ENCODE results near the gene APLP1.
"Not testable (repeated sequence)": the region's sequence is repeated elsewhere in the genome, so short reads cannot be mapped to it uniquely, and the experiment has no call there.

The APLP1 gene

DNA sequence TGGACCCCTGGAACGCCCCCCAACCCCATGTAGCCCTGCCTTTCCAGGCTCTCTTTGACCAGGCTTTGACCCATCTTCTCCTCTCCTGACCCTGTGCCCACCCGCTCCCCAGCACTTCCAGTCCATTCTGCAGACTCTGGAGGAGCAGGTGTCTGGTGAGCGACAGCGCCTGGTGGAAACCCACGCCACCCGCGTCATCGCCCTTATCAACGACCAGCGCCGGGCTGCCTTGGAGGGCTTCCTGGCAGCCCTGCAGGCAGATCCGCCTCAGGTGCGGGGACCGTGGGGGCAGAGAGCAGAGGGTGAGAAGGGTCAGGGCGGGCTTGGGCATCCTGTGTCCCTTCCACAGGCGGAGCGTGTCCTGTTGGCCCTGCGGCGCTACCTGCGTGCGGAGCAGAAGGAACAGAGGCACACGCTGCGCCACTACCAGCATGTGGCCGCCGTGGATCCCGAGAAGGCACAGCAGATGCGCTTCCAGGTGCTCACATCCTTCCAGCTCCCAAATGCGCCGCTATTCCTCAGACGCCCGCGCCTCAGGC is 6.1 kb downstream of the APLP1 start:
- H3K4me3 ChIP-seq (ENCODE audit: low read length), result no peak overlapping the region
- DNase-seq (ENCODE audit: low read depth, low spot score), result no peak

DNA sequence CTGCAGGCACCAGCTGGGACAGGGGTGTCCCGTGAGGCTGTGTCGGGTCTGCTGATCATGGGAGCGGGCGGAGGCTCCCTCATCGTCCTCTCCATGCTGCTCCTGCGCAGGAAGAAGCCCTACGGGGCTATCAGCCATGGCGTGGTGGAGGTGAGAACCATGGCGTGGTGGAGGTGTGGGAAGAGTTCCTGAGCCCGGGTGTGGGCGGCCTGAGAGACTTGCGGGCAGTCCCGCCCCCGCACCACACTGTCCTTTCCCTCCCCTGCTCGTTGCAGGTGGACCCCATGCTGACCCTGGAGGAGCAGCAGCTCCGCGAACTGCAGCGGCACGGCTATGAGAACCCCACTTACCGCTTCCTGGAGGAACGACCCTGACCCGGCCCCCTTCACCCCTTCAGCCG is 10.7 kb downstream of the APLP1 start:
- H3K4me3 ChIP-seq (ENCODE audit: low read length), result no peak overlapping the region
- no peak for DNase-seq (ENCODE audit: low read depth, low spot score)

DNA sequence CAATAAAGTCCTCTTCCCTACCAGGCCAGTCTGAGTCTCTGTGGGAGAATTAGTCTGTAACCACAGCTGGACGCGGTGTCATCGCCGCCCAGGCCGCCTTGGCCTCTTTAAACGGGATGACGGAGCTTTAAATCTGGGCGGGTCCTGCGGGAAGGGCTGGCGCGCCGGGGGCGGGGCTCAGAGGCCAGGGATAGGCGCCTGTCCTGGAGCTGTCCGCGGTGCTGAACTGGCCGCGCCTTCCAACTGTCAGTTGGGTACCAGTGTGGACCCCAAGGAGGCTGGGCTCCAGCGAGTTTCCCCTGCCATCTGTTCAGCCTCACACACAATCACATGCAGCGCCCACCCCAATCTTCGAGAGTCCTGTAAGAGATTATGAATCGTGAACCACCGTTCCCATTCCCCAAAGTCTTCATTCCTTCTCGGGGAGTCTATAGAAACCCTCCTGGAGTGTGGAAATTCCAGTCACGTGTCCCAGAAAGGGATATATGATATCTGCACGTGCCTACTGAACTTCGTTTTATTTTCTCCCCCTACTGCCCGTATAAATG is 11.5 kb downstream of the APLP1 start:
- no peak overlapping the region for H3K4me3 ChIP-seq (ENCODE audit: low read length)
- peak; percentile 71 for DNase-seq (ENCODE audit: low read depth, low spot score)

DNA sequence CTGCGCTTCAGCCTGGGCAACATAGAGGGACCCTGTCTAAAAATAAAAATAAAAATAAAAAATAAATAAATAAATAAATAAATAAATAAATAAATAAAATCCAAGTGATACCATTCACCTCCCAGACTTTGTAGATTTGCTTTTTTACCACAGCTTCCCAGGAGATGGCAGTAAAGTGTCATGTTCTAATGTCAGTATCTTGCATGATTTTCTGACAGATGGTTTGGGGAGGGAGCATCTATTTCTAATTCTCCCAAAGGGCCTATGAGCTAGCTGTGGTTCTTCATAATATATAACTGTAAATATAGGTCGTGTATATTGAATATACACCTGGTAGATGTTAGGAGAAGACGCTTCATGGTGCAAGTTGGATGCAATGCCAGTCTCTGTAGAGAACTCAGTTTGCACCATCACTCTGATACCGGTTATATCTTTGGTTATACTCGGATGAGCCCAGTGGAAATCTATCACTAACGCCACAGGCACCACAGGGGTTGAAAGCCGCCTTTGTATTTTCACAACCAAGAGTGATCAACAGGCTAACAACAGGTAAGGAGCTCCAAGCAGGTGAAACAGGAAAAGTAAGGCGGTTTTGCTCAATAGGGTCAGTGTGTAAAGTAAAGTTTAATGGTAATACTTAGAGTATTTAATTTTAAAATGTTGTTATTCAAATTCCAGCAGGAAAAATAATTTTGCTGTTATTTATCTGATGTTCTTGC is 13.9 kb downstream of the APLP1 start:
- DNase-seq (ENCODE audit: low read depth, low spot score), result peak; percentile 71
- no peak overlapping the region for H3K4me3 ChIP-seq (ENCODE audit: low read length)

DNA sequence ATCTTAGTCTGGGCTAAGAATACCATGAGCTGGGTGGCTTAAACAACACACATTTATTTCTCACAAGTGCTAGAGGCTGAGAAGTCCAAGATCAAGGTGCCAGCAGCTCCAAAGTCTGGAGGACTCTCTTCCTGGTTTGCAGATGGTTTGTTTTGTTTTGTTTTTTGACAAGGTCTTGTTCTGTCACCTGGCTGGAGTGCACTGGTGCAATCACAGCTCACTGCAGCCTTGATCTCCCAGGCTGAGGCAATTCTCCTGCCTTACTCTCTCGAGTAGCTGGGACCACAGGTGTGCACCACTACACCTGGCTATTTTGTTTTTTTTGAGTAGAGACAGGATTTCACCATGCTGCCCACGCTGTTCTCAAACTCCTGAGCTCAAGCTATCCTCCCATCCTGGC is 15.5 kb downstream of the APLP1 start:
- no peak for DNase-seq (ENCODE audit: low read depth, low spot score)
- H3K4me3 ChIP-seq (ENCODE audit: low read length), result no peak overlapping the region

DNA sequence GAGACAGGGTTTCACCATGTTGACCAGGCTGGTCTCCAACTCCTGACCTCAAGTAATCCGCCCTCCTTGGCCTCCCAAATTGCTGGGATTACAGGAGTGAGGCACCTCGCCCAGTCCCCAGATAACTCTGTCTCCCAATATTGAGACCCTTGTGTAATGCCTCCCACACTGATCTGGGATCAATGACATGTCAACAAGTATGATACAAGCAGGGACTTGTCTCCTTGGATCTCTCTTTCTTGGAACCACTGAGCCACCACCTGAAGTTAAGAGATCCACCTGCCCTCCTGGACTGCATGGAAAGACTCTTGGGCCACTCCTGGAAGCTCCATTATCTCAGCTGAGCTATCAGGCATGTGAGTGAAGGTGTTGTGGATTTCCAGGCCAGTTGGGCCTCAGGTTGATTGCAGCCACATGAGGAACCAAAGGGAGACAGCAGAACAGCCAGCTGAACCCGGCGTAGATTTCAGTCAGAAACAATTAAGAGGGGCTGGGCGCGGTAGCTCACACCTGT is 16.9 kb downstream of the APLP1 start:
- H3K4me3 ChIP-seq (ENCODE audit: low read length), result no peak overlapping the region
- DNase-seq (ENCODE audit: low read depth, low spot score), result no peak

DNA sequence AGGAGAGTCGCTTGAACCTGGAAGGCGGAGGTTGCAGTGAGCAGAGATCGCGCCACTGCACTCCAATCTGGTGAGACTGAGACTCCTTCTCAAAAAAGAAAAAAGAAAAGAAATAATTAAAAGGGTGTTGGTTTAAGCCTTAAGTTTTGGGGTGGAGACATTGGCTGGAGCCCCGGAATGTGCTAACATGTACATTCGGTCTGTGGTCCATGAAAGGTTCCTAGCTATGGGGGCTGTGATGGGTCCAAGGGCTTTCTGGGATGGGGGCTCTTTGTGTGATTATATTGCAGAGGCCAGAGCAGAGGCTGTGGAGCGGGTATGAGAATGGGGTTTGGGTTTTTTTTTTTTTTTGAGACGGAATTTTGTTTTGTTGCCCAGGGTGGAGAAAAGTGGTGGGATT is 17.5 kb downstream of the APLP1 start:
- no peak overlapping the region for H3K4me3 ChIP-seq (ENCODE audit: low read length)

DNA sequence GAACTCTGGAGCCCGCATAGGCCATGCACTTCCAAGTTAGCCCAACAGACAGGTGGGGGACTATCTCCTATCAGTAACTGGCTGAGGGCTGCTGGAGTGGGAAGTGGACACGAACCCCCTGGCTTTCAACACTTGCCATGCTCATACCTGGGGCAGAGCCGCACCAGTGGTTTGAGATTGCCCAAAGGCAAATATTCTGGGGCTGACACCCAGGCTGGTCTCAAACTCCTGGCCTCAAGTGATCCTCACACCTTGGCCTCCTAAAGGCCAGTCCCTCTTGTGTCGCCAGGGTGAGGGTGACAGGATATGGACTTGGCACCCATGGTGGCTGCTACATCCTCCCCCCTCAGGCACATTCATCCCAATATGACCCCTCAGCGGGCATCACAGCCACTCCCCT is 18.8 kb downstream of the APLP1 start:
- DNase-seq (ENCODE audit: low read depth, low spot score), result no peak
- no peak overlapping the region for H3K4me3 ChIP-seq (ENCODE audit: low read length)

More for the DNA sequence above, 17.5 kb downstream of the APLP1 start:
- DNase-seq (ENCODE audit: low read depth, low spot score), result no peak

DNA sequence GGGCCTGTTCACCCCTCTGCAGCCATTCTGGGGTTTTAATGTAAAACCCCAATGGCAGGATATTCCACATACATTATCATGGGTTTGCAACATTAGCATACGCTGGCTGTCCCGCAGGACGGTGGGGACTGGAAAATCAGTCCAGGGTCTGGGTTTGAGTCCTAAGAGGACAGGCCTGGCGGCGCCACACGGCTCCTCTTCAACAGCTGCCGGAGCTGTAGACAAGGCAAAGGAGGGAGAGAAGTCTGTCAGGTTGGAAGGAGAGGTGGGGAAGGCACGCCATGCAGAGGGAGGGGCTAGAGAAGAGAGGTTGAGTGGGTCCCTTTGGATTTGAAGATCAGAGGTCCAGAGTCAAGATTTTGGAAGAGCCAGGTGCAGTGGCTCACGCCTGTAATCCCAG is 20.0 kb downstream of the APLP1 start:
- no peak for DNase-seq (ENCODE audit: low read depth, low spot score)
- no peak overlapping the region for H3K4me3 ChIP-seq (ENCODE audit: low read length)

DNA sequence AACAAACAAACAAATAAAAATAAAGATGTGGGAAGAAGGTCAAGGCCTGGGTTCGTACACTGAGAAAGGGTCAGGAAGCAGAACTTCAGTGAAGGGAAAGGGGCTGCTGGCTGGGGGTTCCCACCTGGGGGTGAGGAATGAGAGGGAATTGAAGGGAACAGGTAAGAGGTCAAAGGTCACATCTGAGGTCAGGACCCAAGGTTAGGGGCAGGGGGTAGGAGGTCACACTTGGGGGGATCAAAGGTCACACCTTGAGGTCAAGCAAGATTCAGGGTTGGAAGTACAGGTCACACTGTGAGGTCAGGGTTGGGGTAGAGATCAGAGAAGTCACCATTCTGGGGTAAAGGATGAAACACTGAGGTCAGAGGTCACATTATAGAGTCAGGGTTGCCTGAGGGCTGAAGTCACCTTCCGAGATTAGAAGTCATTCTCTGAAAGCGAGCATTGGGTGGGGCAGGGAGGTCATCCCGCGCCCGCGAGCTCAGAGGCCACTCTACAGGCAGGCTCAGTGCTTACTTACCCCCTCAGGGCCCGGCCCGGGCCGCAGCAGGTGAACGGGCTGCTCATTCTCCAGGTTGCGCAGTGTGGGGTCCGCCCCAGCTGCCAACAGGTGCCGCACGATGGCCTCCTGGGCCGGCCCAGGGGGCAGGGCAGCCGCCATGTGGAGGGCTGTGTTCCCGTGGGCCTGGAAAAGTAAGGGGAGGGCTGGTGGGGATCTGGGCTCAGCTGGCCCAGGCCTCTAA is 21.2 kb downstream of the APLP1 start:
- H3K4me3 ChIP-seq (ENCODE audit: low read length), result no peak overlapping the region
- DNase-seq (ENCODE audit: low read depth, low spot score), result no peak

DNA sequence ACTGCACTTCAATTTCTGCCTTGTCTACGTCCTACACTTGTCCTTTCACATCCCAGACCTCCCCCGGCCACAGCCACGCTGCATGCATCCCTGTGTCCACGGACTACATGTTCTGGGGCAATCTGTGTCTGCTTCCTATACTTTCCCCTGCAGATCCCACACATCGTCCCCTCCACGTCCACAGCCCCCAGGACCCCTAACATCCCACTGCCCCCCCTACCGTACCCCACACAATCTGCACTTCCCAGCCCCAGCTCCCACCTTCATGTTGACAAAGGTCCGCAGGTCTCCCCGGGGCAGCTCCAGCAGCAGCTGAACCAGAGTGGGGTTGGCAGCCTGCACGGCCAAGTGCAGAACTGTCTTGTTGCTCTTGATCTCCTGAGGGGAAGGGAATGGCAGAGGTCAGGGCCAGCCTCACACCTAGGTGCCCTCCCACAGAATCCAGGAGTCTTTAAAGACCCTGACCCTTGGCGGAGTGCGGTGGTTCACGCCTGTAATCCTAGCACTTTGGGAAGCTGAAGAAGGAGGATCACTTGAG is 21.8 kb downstream of the APLP1 start:
- no peak for DNase-seq (ENCODE audit: low read depth, low spot score)
- no peak overlapping the region for H3K4me3 ChIP-seq (ENCODE audit: low read length)

DNA sequence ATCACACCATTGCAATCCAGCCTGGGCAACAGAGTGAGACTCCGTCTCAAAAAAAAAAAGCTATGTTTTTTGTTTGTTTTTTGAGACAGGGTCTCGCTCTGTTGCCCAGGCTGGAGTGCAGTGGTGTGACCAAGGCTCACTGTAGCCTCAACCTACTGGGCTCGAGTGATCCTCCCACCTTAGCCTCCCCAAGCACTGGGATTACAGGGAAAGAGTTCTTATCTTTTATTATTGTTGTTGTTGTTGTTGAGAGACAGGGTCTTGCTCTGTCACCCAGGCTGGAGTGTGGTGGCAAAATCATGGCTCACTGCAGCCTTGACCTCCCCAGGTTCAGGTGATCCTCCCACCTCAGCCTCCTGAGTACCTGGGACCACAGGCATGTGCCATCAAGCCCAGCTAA is 23.4 kb downstream of the APLP1 start:
- not testable (repeated sequence) for DNase-seq (ENCODE audit: low read depth, low spot score); H3K4me3 ChIP-seq (ENCODE audit: low read length)

DNA sequence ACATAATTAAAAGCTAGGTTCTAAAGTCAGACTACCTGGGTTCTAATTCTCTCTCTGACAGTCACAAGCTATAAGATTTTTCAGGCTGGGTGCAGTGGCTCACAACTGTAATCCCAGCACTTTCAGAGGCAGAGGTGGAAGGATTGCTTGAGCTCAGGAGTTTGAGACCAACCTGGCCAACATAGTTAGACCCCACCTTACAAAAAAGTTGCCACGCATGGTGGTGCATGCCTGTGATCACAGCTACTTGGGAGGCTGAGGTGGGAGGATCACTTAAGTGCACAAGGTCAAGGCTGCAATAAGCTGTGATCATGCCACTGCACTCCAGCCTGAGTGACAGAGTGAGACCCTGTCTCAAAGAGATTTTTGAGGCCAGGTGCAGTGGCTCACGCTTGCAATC is 26.0 kb downstream of the APLP1 start:
- DNase-seq (ENCODE audit: low read depth, low spot score), result no peak
- H3K4me3 ChIP-seq (ENCODE audit: low read length), result no peak overlapping the region

DNA sequence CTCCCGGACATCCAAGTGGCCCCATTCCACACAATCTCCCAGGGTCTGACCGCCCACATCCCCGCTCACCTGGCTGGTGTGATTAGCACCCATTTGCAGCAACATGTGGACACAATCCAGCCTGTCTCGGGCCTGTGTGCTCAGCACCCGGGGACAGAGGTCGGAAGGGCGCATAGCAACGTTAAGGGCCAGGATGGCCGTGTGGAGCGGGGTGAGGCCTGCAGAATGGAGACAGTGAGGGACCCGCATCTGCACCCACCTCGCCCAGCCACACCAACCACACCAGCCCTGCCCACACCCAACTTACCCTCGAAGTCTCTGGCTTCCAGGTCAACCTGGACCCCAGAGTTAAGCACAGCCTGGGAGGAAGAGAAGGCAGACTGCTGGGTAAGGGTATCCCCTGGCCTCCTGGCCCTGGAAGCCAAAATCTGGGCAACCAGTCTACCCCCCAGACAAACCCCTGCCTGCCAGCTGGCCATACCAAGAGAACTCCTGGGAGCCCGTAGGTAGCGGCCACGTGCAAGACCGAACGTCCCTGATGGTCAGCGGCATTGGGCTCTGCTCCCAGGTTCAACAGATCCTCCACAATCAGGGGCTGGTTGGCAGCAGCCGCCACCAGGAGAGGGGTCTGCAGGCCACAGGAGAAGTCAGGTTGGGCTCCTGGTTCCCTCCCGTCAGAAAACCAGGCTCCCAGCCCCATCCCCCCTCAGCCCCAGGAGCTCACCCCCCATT is 27.7 kb downstream of the APLP1 start:
- H3K4me3 ChIP-seq (ENCODE audit: low read length), result no peak overlapping the region
- DNase-seq (ENCODE audit: low read depth, low spot score), result no peak

DNA sequence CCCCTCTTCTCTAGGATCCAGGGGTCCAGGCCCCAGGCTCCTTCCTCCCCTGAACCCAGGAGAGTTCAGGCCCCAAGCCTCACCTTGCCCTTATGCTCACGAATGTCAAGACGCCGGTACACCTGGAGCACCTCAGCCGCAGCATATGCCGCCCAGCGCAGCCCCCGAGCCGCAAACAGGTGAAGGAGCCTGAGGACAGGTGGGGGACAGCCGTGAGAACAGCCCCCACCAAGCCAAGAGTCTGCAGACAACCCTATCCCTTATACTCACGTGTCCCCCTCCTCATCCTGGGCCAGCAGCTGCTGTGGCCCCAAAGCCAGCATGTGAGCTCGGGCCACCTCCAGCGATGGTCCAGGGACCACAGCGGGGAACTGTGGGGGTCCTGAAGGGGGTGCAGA is 28.3 kb downstream of the APLP1 start:
- no peak for DNase-seq (ENCODE audit: low read depth, low spot score)
- no peak overlapping the region for H3K4me3 ChIP-seq (ENCODE audit: low read length)

DNA sequence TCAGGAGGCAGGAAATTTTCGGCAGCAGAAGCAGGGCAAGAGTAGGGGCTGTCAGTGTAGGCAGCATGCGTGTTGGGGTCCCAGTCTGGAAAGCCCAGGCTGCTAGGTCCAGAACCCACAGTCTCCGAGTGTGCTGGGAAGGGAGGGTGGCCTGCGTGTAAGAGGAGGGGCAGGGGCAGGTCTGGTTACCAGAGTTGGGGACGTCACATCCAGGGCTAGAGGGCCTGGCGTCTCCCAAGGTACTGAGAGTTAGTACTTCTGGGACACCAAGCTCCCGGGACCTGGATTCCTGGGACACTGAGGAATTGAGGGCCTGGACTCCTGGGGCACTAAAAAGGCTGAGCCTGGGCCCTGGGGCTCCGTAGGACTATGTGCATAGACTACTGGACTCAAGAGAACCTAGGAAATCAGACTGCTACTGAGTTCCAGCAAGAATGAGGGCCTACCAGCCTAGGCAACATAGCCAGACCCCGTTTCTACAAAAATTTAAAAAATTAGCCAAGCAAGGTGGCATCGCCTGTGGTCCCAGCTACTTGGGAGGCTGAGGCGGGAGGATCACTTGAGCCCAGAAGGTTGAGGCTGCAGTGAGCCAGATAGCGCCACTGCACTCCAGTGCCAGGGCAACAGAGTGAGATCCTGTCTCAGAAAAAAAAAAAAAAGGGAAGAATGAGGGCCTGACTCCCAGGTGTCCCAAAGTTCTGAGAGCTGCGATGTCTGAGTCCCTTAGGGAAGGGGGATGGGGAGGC is 29.5 kb downstream of the APLP1 start:
- H3K4me3 ChIP-seq (ENCODE audit: low read length), result peak overlapping the region; percentile 91

DNA sequence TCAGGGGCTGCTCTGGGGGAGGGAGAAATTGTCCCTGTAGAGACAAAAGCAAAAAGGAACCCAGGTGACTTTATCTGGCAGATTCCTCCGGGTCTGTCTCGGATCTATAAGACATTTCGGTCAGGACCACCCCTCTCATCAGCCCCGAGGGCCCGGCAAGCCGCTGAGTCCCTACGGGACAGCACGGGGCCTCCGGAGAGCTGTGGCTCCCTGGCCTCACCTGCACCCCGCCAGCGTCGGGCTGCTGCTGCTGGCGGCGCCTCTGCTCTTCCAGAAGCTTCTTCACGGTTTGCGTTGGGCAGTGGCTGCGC is 30.1 kb downstream of the APLP1 start:
- H3K4me3 ChIP-seq (ENCODE audit: low read length), result peak overlapping the region; percentile 91
- no peak for DNase-seq (ENCODE audit: low read depth, low spot score)

More for the DNA sequence above, 29.5 kb downstream of the APLP1 start:
- DNase-seq (ENCODE audit: low read depth, low spot score), result no peak

DNA sequence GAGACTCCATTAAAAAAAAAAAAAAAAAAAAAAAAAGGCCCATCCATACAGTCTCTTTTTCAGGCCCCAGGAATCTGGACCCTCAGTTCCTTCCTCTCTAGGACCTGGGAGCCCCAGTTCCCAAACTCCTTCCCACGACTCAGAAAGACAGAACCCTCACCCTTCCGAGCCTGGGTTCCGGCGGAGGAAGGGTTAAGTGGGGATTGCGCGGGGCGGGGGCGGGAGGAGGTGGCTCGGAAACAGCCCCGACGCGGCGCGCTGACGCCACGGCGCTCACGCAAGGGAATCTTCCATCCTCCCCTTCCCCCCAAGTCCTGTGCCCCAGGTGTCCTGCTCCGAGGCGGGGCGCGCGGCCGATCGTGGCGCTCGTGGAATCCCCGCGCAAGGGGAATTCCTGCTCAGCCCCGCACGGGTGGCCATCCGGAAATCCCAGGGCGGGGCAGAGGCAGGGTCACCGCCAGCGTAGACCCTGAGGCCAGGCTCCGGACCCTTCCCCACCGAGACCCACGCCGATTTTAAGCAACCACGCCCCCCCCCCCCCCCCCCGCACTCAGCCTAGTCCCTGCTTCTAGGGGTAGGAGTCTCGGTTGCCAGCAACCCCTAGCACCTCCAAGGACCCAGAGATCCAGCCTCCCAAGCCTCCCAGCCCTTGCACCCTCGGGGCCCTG is 31.3 kb downstream of the APLP1 start:
- H3K4me3 ChIP-seq (ENCODE audit: low read length), result peak overlapping the region; percentile 91
- DNase-seq (ENCODE audit: low read depth, low spot score), result peak; percentile 85

Measured in Jurkat, Clone E6-1 (cell line).